IMR-90 (cell line): ENCODE measurements around the gene DCDC1. TPM values are rescaled to one million over a fixed set of nuclear protein-coding genes. Genes with fewer than 3 reads are reported as not detected.

ENCODE experiments used
- ATAC-seq: fragments of 200-7000 bp; cut with Tn5 transposase; 2 replicates; pipeline ENCODE4 v1.9.1; 2020; ENCODE audit warnings: low read depth, mild to moderate bottlenecking, moderate library complexity
- BruUV-seq: library from RNA; stranded (reverse); fragments of 400-500 nt; replicated peaks from 2 replicates; lab custom pipeline; 2021; lab: Mats Ljungman, UMichigan
- CTCF ChIA-PET: fragments of 300-600 bp; formaldehyde crosslinking; extraction: SDS; loops from one replicate; lab custom pipeline; 2021; ENCODE audit warnings: antibody characterized with exemption; lab: Yijun Ruan, JAX
- POLR2A ChIA-PET: fragments of 300-600 bp; sonication (Branson Sonifier 250); formaldehyde crosslinking; loops from one replicate; lab custom pipeline; 2022; ENCODE audit warnings: antibody characterized with exemption; ENCODE audit not compliant: unreplicated experiment; lab: Charles Lee
- DNase-seq: peaks from one replicate; pipeline ENCODE4 v3.0.0; 2013
- H2AFZ ChIP-seq: replicated peaks from 2 replicates; pipeline ENCODE3; 2013; ENCODE audit warnings: low read length, mild to moderate bottlenecking; ENCODE audit not compliant: poor library complexity
- H2AK5ac ChIP-seq: 2 replicates; pipeline ENCODE4 v1.6.1; 2013; ENCODE audit warnings: low read depth, low read length, inconsistent platforms
- H2AK9ac ChIP-seq: replicated peaks from 2 replicates; pipeline ENCODE3; 2013; ENCODE audit warnings: mild to moderate bottlenecking, low read depth, low read length, moderate library complexity; ENCODE audit not compliant: poor library complexity
- H2BK120ac ChIP-seq: 2 replicates; pipeline ENCODE4 v1.6.1; 2013; ENCODE audit warnings: low read depth, low read length, inconsistent platforms
- H2BK15ac ChIP-seq: 3 replicates; pipeline ENCODE4 v1.6.1; 2013; ENCODE audit warnings: low read depth, low read length, inconsistent platforms
- H2BK20ac ChIP-seq: 2 replicates; pipeline ENCODE4 v1.6.1; 2013; ENCODE audit warnings: low read depth, mild to moderate bottlenecking, inconsistent platforms, low read length, moderate library complexity
- H2BK5ac ChIP-seq: 2 replicates; pipeline ENCODE4 v1.6.1; 2013; ENCODE audit warnings: mild to moderate bottlenecking, low read depth, low read length, inconsistent platforms; ENCODE audit not compliant: poor library complexity, severe bottlenecking
- H3K14ac ChIP-seq: replicated peaks from 2 replicates; pipeline ENCODE4 v1.6.1; 2013; ENCODE audit warnings: low read depth, low read length, inconsistent platforms
- H3K18ac ChIP-seq: 2 replicates; pipeline ENCODE4 v1.6.1; 2013; ENCODE audit warnings: low read depth, low read length, control low read depth
- H3K23ac ChIP-seq: 2 replicates; pipeline ENCODE4 v1.6.1; 2013; ENCODE audit warnings: low read depth, low read length, inconsistent platforms
- H3K27ac ChIP-seq: 2 replicates; pipeline ENCODE4 v1.5.1; 2013; ENCODE audit warnings: mild to moderate bottlenecking, control low read depth, low read length; ENCODE audit not compliant: insufficient read depth
- H3K27me3 ChIP-seq: 2 replicates; pipeline ENCODE4 v1.6.1; 2013; ENCODE audit warnings: low read length; ENCODE audit not compliant: control insufficient read depth, insufficient read depth
- H3K36me3 ChIP-seq: 2 replicates; pipeline ENCODE4 v1.6.1; 2013; ENCODE audit warnings: low read length, mixed read lengths; ENCODE audit not compliant: control insufficient read depth, insufficient read depth
- H3K4ac ChIP-seq: 2 replicates; pipeline ENCODE4 v1.6.1; 2013; ENCODE audit warnings: low read depth, low read length, inconsistent platforms
- H3K4me1 ChIP-seq: 2 replicates; pipeline ENCODE4 v1.6.1; 2013; ENCODE audit warnings: low read length, mixed read lengths; ENCODE audit not compliant: control insufficient read depth, insufficient read depth
- H3K4me2 ChIP-seq: 2 replicates; pipeline ENCODE4 v1.6.1; 2013; ENCODE audit warnings: low read depth, mild to moderate bottlenecking, control low read depth, low read length, moderate library complexity
- H3K4me3 ChIP-seq: 2 replicates; pipeline ENCODE4 v1.5.1; 2013; ENCODE audit warnings: low read depth, mild to moderate bottlenecking, control low read depth, low read length, moderate library complexity; ENCODE audit not compliant: insufficient read depth
- H3K56ac ChIP-seq: 2 replicates; pipeline ENCODE4 v1.6.1; 2013; ENCODE audit warnings: low read length, inconsistent platforms; ENCODE audit not compliant: insufficient read depth; ENCODE audit errors: extremely low read depth
- H3K79me1 ChIP-seq, 2 experiments: 2 replicates each; pipeline ENCODE4 v1.6.1; 2013; ENCODE audit warnings: low read length in 2 of 2, inconsistent platforms in 1 of 2, low read depth in 1 of 2
- H3K9ac ChIP-seq: 2 replicates; pipeline ENCODE4 v1.6.1; 2013; ENCODE audit warnings: low read depth, low read length, control low read depth
- H3K9me1 ChIP-seq: 2 replicates; pipeline ENCODE4 v1.6.1; 2013; ENCODE audit warnings: low read length, inconsistent platforms; ENCODE audit not compliant: insufficient read depth
- H3K9me3 ChIP-seq: 2 replicates; pipeline ENCODE4 v1.6.1; 2013; ENCODE audit warnings: low read length; ENCODE audit not compliant: control insufficient read depth, insufficient read depth
- H4K20me1 ChIP-seq: 2 replicates; pipeline ENCODE4 v1.6.1; 2013; ENCODE audit warnings: low read length, inconsistent platforms; ENCODE audit not compliant: insufficient read depth
- H4K5ac ChIP-seq: 2 replicates; pipeline ENCODE4 v1.6.1; 2013; ENCODE audit warnings: mild to moderate bottlenecking, low read depth, low read length, control low read depth
- H4K8ac ChIP-seq, 2 experiments: 2 replicates each; pipeline ENCODE4 v1.6.1; 2013; ENCODE audit warnings: low read depth in 2 of 2, low read length in 2 of 2, control low read depth in 1 of 2, inconsistent platforms in 1 of 2
- H4K91ac ChIP-seq: 2 replicates; pipeline ENCODE4 v1.6.1; 2013; ENCODE audit warnings: low read depth, low read length, inconsistent platforms; ENCODE audit not compliant: insufficient read depth
- BHLHE40 ChIP-seq: fragments of 150-350 bp; IDR thresholded peaks from 2 replicates; pipeline ENCODE4 v1.6.1; 2016; ENCODE audit warnings: mild to moderate bottlenecking, low read depth, low read length
- CEBPB ChIP-seq: IDR thresholded peaks from 2 replicates; pipeline ENCODE4 v1.6.1; 2012; ENCODE audit warnings: low read depth, low read length, improper control_type of control experiment
- FOS ChIP-seq: fragments of 150-350 bp; IDR thresholded peaks from 2 replicates; pipeline ENCODE4 v1.6.1; 2016; ENCODE audit warnings: low read depth, low read length
- MAFK ChIP-seq: IDR thresholded peaks from 2 replicates; pipeline ENCODE4 v1.6.1; 2012; ENCODE audit warnings: low read depth, low read length, improper control_type of control experiment
- NFE2L2 ChIP-seq: fragments of 150-350 bp; IDR thresholded peaks from 2 replicates; pipeline ENCODE4 v1.6.1; 2016; ENCODE audit warnings: low read depth, mild to moderate bottlenecking, low read length
- RCOR1 ChIP-seq: IDR thresholded peaks from 2 replicates; pipeline ENCODE4 v1.6.1; 2012; ENCODE audit warnings: mild to moderate bottlenecking, low read length, improper control_type of control experiment; ENCODE audit not compliant: insufficient replicate concordance
- RFX5 ChIP-seq: IDR thresholded peaks from 2 replicates; pipeline ENCODE4 v1.8.0; 2012; ENCODE audit warnings: low read depth, mild to moderate bottlenecking, low read length, moderate library complexity
- SMC3 ChIP-seq: fragments of 150-350 bp; IDR thresholded peaks from 2 replicates; pipeline ENCODE4 v1.6.1; 2016; ENCODE audit warnings: low read depth, mild to moderate bottlenecking, antibody characterized with exemption, low read length, moderate library complexity
- WGBS, 2 experiments: methylation state at CpG; one replicate each; pipeline versions ENCODE4 v1.1.5 to v1.1.7; 2013; ENCODE audit warnings: missing lambda C conversion rate in 2 of 2; ENCODE audit not compliant: insufficient read length in 1 of 2; ENCODE audit errors: extremely low coverage in 2 of 2; 5-methylcytosine and 5-hydroxymethylcytosine counted together
- dilution Hi-C: fragments of 300-500 bp; cut with HindIII; formaldehyde crosslinking; loops from one replicate; pipeline ENCODE4 v1.14.3; 2018; ENCODE audit warnings: low sequenced_read_pairs; ENCODE audit not compliant: unreplicated experiment
- in situ Hi-C: fragments of 300-500 bp; cut with MboI; formaldehyde crosslinking; loops from 3 replicates; pipeline ENCODE4 v1.14.3; 2019; ENCODE audit warnings: low sequenced_read_pairs, inconsistent platforms, mixed read lengths
- intact Hi-C: fragments of 100-400 bp; cut with micrococcal nuclease; formaldehyde crosslinking; loops from 2 replicates; pipeline ENCODE4 v1.10.0; 2022
- polyA plus RNA-seq, 3 experiments: library from polyadenylated mRNA; depleted of rRNA; stranded (reverse); fragments of >200 nt; gene quantifications; 2 replicates each; pipeline ENCODE4 v1.2.3, GENCODE V29; 2012; ENCODE audit warnings: low replicate concordance in 1 of 3
- total RNA-seq: library from RNA; depleted of rRNA; stranded (reverse); fragments of >200 nt; gene quantifications from 2 replicates; pipeline ENCODE4 v1.2.3, GENCODE V29; 2012
- TF ChIP-seq, protein P1 (sequence below): conservative IDR thresholded peaks from 2 replicates; pipeline ENCODE4 v1.5.1; 2012; ENCODE audit warnings: mild to moderate bottlenecking, low read depth, low read length, improper control_type of control experiment
- TF ChIP-seq, protein P2 (sequence below): fragments of 150-350 bp; IDR thresholded peaks from 2 replicates; pipeline ENCODE4 v1.6.1; 2017; ENCODE audit warnings: mild to moderate bottlenecking, antibody characterized with exemption, low read length, low read depth

Gene DCDC1
- total and polyA plus RNA-seq, 2 of the 4 experiments (the other 2 are of a cell fraction) = not detected

DNA sequence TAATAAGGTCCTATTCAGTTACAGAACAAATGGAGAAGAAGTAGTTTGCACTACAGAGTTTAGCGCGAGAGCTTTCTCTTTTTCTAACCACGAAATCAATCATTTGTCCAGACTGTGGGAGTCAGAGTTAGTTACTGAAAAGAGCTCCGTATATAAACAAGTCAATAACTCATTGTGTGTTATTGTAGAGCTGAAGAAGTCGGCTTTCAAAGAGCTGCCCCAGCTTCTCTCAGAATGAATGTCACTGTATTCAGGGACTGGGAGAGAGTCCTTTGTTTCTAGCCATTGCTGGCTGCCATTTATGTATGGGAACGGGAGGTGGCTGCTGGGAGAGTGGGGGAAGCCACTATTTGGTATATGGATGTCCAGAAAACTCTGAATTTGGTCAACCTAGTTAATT is 227.8 kb downstream of the DCDC1 start:
- H3K4me2 ChIP-seq = no peak overlapping the region
- H3K79me1 ChIP-seq = no peaks in the 10 kb centered on the region
- H2BK120ac ChIP-seq = no peak overlapping the region
- POLR2A ChIA-PET = no interaction called here
- H3K36me3 ChIP-seq = no peaks in the 10 kb centered on the region
- H2AK9ac ChIP-seq = no peak overlapping the region
- H3K4ac ChIP-seq = no peak overlapping the region
- H3K23ac ChIP-seq = no peak overlapping the region
- no peaks in the 10 kb centered on the region for H3K9me1 ChIP-seq
- CTCF ChIA-PET = no interaction called here
- no peaks in the 10 kb centered on the region for H4K20me1 ChIP-seq
- dilution Hi-C loops (no loop called here), in situ Hi-C loops (no loop called here), intact Hi-C loops (no loop called here)
- no peak overlapping the region for H2BK15ac ChIP-seq
- H2AFZ ChIP-seq = no peak overlapping the region
- DNase-seq = no peak
- H4K8ac ChIP-seq = no peak overlapping the region
- H2BK5ac ChIP-seq = no peak overlapping the region
- no peak overlapping the region for H3K27ac ChIP-seq
- H3K18ac ChIP-seq = no peak overlapping the region
- H3K14ac ChIP-seq = no peak overlapping the region
- H3K56ac ChIP-seq = no peak overlapping the region
- H3K4me3 ChIP-seq = no peak overlapping the region
- H3K27me3 ChIP-seq = no peaks in the 10 kb centered on the region
- H3K9ac ChIP-seq = no peak overlapping the region
- H3K9me3 ChIP-seq = no peaks in the 10 kb centered on the region
- H2AK5ac ChIP-seq = no peak overlapping the region
- TF ChIP-seq, protein P1, sequence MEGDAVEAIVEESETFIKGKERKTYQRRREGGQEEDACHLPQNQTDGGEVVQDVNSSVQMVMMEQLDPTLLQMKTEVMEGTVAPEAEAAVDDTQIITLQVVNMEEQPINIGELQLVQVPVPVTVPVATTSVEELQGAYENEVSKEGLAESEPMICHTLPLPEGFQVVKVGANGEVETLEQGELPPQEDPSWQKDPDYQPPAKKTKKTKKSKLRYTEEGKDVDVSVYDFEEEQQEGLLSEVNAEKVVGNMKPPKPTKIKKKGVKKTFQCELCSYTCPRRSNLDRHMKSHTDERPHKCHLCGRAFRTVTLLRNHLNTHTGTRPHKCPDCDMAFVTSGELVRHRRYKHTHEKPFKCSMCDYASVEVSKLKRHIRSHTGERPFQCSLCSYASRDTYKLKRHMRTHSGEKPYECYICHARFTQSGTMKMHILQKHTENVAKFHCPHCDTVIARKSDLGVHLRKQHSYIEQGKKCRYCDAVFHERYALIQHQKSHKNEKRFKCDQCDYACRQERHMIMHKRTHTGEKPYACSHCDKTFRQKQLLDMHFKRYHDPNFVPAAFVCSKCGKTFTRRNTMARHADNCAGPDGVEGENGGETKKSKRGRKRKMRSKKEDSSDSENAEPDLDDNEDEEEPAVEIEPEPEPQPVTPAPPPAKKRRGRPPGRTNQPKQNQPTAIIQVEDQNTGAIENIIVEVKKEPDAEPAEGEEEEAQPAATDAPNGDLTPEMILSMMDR = no peak
- TF ChIP-seq RFX5 (no peak), MAFK (no peak), CEBPB (no peak), RCOR1 (no peak), SMC3 (no peak), FOS (no peak), BHLHE40 (no peak), NFE2L2 (no peak)
- TF ChIP-seq, protein P2, sequence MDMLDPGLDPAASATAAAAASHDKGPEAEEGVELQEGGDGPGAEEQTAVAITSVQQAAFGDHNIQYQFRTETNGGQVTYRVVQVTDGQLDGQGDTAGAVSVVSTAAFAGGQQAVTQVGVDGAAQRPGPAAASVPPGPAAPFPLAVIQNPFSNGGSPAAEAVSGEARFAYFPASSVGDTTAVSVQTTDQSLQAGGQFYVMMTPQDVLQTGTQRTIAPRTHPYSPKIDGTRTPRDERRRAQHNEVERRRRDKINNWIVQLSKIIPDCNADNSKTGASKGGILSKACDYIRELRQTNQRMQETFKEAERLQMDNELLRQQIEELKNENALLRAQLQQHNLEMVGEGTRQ = no peak
- WGBS, 2 experiments = no CpG with 5 or more reads among the region's 6 CpGs
- H2BK20ac ChIP-seq = no peak overlapping the region
- no peak overlapping the region for H4K5ac ChIP-seq
- no TSS peak for BruUV-seq
- H4K91ac ChIP-seq = no peak overlapping the region
- ATAC-seq = no peak
- no peaks in the 10 kb centered on the region for H3K4me1 ChIP-seq
